IPS DF 6.9 (cell line): ENCODE data around the gene HOXB8.

Experiments used
- DNase-seq: peaks from one replicate; pipeline ENCODE4 v3.0.0-alpha.2; 2013; ENCODE audit warnings: low read depth, low spot score
- H3K27ac ChIP-seq: one replicate; pipeline ENCODE4 v1.5.1; 2013; ENCODE audit warnings: low read length, control low read depth
- H3K27me3 ChIP-seq: 2 replicates; pipeline ENCODE4 v1.6.1; 2013; ENCODE audit warnings: mild to moderate bottlenecking, low read length; ENCODE audit not compliant: control insufficient read depth, insufficient read depth
- H3K36me3 ChIP-seq: 2 replicates; pipeline ENCODE4 v1.6.1; 2013; ENCODE audit warnings: low read length; ENCODE audit not compliant: control insufficient read depth, insufficient read depth
- H3K4me1 ChIP-seq: 2 replicates; pipeline ENCODE4 v1.6.1; 2013; ENCODE audit warnings: low read length; ENCODE audit not compliant: control insufficient read depth, insufficient read depth
- H3K4me3 ChIP-seq: 2 replicates; pipeline ENCODE4 v1.5.1; 2013; ENCODE audit warnings: mild to moderate bottlenecking, low read length
- H3K9me3 ChIP-seq: 2 replicates; pipeline ENCODE4 v1.6.1; 2013; ENCODE audit warnings: low read length, inconsistent platforms; ENCODE audit not compliant: control insufficient read depth, insufficient read depth
- WGBS: extraction: QIAGEN DNeasy Blood & Tissue Kit; methylation state at CpG from one replicate; pipeline ENCODE4 v1.1.7; 2013; ENCODE audit warnings: mixed read lengths, missing lambda C conversion rate; ENCODE audit not compliant: insufficient read length, insufficient coverage; 5-methylcytosine and 5-hydroxymethylcytosine counted together

HOXB8 gene

GRCh38 chr17:48586355-48587258 lies 28.5 kb downstream of the HOXB8 start:
- no peak for DNase-seq
- no CpG with 5 or more reads among the region's 34 CpGs for WGBS
- Histone ChIP-seq H3K27me3 (peaks cover 98% of the 10 kb centered on the region), H3K9me3 (no peaks in the 10 kb centered on the region), H3K4me1 (peaks cover 3% of the 10 kb centered on the region; the same call in 1 of the 2 replicates), H3K4me3 (no peak overlapping the region), H3K36me3 (no peaks in the 10 kb centered on the region), H3K27ac (no peak overlapping the region)

- no peak overlapping the region for H3K27ac ChIP-seq
- peaks cover 2% of the 10 kb centered on the region; the same call in 1 of the 2 replicates for H3K4me1 ChIP-seq
- no peak for DNase-seq
- no peaks in the 10 kb centered on the region for H3K36me3 ChIP-seq
- no CpG with 5 or more reads among the region's 2 CpGs for WGBS
- no peak overlapping the region for H3K4me3 ChIP-seq
- H3K9me3 ChIP-seq: no peaks in the 10 kb centered on the region
- peaks cover 98% of the 10 kb centered on the region for H3K27me3 ChIP-seq
Observed at GRCh38 chr17:48584223-48584741, 30.8 kb downstream of the HOXB8 start.

- WGBS: no CpG with 5 or more reads among the region's 3 CpGs
- Histone ChIP-seq H3K4me3 (no peak overlapping the region), H3K36me3 (no peaks in the 10 kb centered on the region), H3K27me3 (peaks cover 98% of the 10 kb centered on the region), H3K27ac (no peak overlapping the region), H3K9me3 (no peaks in the 10 kb centered on the region), H3K4me1 (peaks cover 2% of the 10 kb centered on the region; the same call in 1 of the 2 replicates)
- no peak for DNase-seq
Observed at GRCh38 chr17:48583708-48584222, 31.3 kb downstream of the HOXB8 start.

DNA sequence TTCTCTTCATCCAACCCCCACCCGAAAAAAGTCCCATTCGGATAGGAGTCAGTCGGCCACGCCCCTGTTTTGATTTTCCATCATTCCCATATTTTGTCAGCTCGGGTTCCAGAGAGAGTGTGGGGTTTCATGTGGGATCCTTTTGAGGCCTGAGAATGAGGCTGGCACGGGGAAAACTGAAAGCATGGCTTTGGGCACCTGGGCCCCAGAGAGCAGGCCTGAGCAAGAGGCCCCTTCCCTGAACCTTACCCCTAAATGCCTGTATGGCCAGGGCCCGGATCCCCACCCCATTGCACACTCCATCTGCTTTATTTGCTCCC lies 32.4 kb downstream of the HOXB8 start:
- H3K9me3 ChIP-seq: no peaks in the 10 kb centered on the region
- no peaks in the 10 kb centered on the region for H3K36me3 ChIP-seq
- H3K4me3 ChIP-seq: no peak overlapping the region
- H3K27ac ChIP-seq: no peak overlapping the region
- H3K4me1 ChIP-seq: peaks cover 3% of the 10 kb centered on the region; the same call in 1 of the 2 replicates
- H3K27me3 ChIP-seq: peaks cover 96% of the 10 kb centered on the region
- no CpG with 5 or more reads among the region's 7 CpGs for WGBS
- DNase-seq: no peak

DNA sequence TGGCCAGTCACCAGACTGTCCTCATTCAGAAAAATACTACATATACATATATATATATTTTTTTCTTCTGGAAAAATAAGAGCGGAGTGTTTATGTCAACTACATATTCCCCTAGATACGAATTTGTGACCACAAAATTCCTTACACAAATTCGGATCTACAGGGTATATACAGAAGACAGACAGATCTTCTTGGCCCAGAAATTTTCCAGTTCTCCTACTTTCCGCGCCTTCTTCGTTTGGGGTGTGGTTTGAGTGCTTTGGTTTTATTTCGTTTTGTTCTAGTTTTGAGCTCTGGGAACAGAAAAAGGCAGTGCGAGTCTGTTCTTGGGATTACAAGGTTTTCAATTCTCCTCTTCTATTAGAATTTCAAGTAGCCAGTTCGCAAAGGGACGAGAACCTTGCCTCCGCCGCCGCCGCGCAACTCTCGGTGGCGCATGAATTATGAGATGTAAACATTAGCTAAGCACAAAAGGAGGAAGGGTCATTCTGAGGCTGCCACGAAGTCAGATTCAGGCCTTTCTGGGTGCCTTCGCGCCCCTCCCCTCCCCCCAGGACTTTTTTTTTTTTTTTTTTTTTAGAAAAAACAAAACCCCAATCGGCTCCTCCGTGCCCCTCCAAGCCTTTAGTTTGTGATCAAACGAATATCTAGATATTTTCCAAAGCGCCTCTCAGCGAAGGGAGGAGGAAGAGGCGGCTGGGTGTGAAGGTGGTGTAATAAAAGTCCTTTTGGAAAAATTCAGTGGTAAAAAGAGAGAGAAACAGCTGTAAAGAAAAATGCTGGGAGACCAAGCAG lies 35.1 kb downstream of the HOXB8 start:
- H3K36me3 ChIP-seq: no peaks in the 10 kb centered on the region
- H3K4me3 ChIP-seq: no peak overlapping the region
- no peak for DNase-seq
- no peak overlapping the region for H3K27ac ChIP-seq
- no peaks in the 10 kb centered on the region for H3K9me3 ChIP-seq
- H3K4me1 ChIP-seq: peaks cover 3% of the 10 kb centered on the region; the same call in 1 of the 2 replicates
- H3K27me3 ChIP-seq: peaks cover 96% of the 10 kb centered on the region
- no CpG with 5 or more reads among the region's 26 CpGs for WGBS

- DNase-seq: no peak
- Histone ChIP-seq H3K27me3 (peaks cover 96% of the 10 kb centered on the region), H3K4me1 (peaks cover 3% of the 10 kb centered on the region; the same call in 1 of the 2 replicates), H3K9me3 (no peaks in the 10 kb centered on the region), H3K4me3 (no peak overlapping the region), H3K36me3 (no peaks in the 10 kb centered on the region), H3K27ac (no peak overlapping the region)
- no CpG with 5 or more reads among the region's 7 CpGs for WGBS
Observed at GRCh38 chr17:48579471-48579759, 35.7 kb downstream of the HOXB8 start.

GRCh38 chr17:48578616-48579470 lies 36.2 kb downstream of the HOXB8 start:
- Histone ChIP-seq H3K27ac (no peak overlapping the region), H3K4me1 (peaks cover 5% of the 10 kb centered on the region; the same call in 1 of the 2 replicates), H3K9me3 (no peaks in the 10 kb centered on the region), H3K4me3 (no peak overlapping the region), H3K27me3 (peaks cover 96% of the 10 kb centered on the region), H3K36me3 (no peaks in the 10 kb centered on the region)
- DNase-seq: no peak
- WGBS: no CpG with 5 or more reads among the region's 43 CpGs

DNA sequence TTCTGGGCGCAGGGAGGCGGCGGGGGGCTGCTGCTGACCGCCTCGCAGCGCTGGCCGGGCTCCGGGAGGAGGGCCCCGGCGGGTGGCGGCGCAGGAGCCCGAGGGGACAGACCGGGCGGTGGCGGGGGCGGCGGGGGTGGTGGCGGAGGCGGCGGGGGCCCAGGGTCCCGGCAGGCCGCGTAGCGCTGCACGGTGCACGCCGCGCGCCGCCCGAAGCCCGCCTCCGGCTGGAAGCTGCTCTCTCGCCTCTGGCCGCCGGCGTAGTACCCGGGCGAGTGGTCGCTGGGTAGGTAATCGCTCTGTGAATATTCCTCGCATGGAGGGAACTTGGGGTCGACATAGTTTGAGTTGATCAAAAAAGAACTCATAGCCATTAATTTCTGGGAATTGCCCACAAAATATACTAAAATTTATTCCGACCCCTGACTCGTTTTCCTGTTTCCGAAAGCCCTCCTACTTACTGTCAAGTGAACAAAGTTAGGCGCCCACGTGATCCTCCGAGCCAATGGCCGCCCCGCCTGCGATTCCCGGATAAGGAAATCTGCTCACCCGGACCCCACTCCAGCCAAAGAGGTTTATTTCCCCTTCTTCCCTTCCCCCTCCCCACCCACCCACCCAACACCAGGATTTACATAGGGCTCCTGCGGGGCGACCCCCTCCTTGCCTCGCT lies 37.0 kb downstream of the HOXB8 start, which contains the start of gene HOXB4:
HOXB4 (minus strand) TSS at position 405 of the 670 bp plus-strand sequence; CDS start at position 374, 31 bp downstream.
- no peak for DNase-seq
- Histone ChIP-seq H3K27me3 (peaks cover 96% of the 10 kb centered on the region), H3K9me3 (no peaks in the 10 kb centered on the region), H3K36me3 (no peaks in the 10 kb centered on the region), H3K4me3 (no peak within 1 kb of the TSS), H3K4me1 (peaks cover 5% of the 10 kb centered on the region; the same call in 1 of the 2 replicates), H3K27ac (no peak within 1 kb of the TSS)
- WGBS: no CpG with 5 or more reads among the region's 58 CpGs

- WGBS: no CpG with 5 or more reads among the region's 19 CpGs
- peaks cover 96% of the 10 kb centered on the region for H3K27me3 ChIP-seq
Observed at GRCh38 chr17:48577330-48577945, 37.7 kb downstream of the HOXB8 start.

More at GRCh38 chr17:48577330-48577945, 37.7 kb downstream of the HOXB8 start:
- no peaks in the 10 kb centered on the region for H3K36me3 ChIP-seq
- no peak for DNase-seq
- no peaks in the 10 kb centered on the region for H3K9me3 ChIP-seq
- no peak overlapping the region for H3K27ac ChIP-seq
- no peak overlapping the region for H3K4me3 ChIP-seq
- H3K4me1 ChIP-seq: peaks cover 5% of the 10 kb centered on the region; the same call in 1 of the 2 replicates
